HG02759 (cell line): ENCODE results near the gene FBRSL1.

Experiments used
- ATAC-seq: cut with Tn5 transposase; IDR thresholded peaks from one replicate; pipeline ENCODE4 v1.9.1; 2021; ENCODE audit warnings: mild to moderate bottlenecking, moderate library complexity; ENCODE audit not compliant: unreplicated experiment

The FBRSL1 gene

DNA sequence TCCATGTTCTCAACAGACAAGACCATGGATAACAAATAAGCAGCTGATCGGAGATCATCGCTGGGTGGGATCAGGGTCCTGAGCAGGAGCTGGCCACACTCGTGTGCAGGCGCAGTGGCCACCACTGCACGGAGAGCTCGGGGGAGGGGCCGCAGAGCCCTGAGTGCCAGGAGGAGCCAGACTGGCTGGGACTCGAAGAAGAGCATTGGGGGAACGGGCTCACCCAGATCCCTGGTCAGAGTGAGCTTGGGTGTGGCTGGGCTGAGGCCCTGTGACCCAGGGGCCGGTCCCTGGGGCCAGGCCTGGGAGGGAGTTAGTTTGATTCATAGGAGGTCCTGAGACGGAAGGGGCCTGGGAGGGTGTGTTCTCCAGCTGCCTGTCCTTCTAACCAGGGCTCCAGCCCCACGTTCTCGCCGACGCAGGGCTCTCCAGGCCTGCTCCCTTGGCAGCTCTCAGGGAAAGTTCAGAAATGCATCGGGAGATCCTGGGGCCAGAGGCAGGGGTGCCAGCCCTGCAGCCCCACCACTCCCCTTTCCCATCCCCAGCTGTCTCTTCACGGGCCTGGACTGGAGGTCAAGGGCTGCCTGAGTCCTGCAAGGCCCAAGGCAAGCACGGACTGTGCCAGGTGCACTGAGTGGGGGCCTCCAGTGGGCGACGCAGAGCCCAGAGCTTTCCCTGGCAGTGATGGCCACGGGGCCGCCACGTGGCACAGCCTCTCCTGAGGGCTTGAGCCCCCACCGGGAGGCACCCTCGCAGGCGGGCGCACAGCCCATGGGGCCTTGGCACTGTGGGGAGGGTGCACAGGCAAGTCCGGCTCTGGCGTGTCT is 48.1 kb downstream of the FBRSL1 start:
- no peak for ATAC-seq

DNA sequence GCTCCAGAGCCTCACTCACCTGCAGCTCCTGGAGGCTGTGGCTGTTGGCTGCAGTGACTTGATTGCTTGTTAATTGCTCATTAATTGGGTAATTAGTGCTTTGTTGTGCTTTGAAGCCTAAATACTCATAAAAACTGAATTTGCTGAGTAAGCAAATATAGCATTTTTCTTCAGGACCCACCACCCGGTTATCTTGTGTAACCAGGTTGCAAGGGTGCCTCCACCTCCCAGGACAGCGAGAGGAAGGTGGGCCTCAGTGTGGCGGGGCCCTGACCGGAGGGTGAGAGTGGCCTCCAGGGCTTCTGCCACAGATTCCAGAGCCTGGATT is 48.7 kb downstream of the FBRSL1 start:
- ATAC-seq, result no peak

DNA sequence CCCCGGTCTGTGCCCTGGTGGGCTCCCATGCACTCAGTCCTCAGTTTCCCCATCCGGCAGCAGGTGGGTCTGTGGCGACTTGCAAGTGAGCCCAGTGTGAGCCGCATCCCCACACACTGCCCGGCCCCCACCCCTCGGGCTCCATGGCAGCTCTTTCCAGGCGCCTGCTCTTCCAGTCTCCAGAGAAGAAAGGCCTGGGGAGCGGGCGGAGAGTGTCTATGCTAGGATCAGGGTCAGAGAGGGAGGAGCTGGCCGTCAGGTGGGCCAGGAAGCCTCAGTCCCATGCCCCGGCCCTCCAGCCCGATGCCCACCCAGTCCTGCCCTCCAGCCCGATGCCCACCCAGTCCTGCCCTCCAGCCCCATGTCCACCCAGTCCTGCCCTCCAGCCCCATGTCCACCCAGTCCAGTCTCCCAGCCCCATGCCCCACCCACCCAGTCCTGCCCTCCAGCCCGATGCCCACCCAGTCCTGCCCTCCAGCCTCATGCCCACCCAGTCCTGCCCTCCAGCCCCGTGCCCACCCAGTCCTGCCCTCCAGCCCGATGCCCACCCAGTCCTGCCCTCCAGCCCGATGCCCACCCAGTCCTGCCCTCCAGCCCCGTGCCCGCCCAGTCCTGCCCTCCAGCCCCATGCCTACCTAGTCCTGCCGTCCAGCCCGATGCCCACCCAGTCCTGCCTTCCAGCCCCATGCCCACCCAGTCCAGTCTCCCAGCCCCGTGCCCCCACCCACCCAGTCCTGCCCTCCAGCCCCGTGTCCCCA is 49.2 kb downstream of the FBRSL1 start:
- ATAC-seq, result no peak

DNA sequence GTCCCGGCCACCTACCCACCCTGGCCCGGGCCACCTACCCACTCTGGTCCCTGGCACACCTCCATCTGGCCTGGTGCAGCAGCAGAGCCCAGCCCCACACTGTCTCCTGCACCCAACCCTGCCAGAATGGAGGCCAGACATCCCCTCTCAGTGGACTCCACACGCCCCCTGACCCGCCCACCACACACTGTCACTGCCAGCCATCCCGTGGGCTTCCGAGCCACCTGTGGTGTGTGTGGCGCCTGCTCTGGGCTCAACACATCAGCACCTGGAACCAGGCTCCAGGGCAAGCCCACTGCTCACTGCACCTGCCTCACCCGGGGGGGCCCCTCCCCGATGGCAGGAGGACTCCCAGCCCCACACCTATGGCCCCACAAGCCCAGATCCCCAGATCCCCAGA is 50.5 kb downstream of the FBRSL1 start:
- no peak for ATAC-seq

DNA sequence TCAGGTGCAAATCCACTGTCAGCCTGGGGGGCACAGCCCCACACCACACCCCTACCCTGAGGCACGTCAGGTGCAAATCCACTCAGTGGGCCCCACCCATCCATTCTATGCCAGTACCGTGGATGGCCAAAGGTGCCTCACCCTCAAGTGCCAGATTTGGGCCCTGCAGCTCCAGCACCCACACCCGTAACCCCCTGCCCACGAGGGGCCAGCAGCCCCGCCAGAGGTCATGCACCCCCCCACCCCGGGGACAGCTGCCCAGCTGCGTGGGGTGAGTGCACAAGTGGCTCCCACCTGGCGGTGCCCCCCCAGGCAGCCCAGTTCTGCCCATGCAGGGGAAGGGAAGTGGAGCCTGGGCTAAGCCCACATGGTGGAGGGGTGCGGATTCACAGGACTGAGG is 51.2 kb downstream of the FBRSL1 start:
- no peak for ATAC-seq

DNA sequence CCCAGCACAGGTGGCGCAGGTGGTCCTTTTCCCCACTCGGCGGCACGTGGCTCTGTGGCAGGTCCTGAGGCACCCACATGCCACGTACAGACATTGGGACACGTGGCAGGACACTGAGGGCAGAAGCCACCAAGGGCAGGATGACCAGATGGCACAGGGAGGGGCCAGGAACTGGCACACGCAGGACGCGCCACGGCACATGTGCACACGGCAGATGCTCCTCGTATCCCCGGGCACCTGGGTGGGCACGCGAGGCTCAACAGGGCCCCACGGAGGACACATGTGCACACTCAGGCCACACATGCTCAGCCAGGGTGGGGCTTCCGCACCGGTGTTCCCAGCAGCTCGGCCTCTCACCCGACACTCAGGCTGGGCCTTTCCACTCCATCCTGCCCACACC is 52.0 kb downstream of the FBRSL1 start:
- no peak for ATAC-seq

DNA sequence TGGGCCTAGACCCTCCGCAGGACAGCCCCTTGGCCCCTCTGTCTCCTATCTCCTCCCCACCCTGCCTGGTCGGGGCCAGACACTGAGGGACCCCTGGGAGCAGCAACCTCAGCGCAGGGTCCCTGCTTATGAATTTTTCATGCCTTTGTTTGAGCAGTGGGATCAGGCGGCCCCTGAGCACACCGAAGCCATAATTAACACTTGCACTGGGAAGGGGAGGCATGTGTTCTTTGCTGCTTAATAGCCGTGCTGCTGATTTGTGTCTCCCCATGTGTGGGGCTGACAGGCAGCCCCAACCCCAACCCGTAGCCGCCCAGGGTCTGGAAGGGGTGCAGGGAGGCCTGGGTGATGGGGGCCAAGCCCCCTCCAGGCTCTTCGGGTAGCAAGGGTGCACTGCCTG is 52.7 kb downstream of the FBRSL1 start:
- no peak for ATAC-seq

DNA sequence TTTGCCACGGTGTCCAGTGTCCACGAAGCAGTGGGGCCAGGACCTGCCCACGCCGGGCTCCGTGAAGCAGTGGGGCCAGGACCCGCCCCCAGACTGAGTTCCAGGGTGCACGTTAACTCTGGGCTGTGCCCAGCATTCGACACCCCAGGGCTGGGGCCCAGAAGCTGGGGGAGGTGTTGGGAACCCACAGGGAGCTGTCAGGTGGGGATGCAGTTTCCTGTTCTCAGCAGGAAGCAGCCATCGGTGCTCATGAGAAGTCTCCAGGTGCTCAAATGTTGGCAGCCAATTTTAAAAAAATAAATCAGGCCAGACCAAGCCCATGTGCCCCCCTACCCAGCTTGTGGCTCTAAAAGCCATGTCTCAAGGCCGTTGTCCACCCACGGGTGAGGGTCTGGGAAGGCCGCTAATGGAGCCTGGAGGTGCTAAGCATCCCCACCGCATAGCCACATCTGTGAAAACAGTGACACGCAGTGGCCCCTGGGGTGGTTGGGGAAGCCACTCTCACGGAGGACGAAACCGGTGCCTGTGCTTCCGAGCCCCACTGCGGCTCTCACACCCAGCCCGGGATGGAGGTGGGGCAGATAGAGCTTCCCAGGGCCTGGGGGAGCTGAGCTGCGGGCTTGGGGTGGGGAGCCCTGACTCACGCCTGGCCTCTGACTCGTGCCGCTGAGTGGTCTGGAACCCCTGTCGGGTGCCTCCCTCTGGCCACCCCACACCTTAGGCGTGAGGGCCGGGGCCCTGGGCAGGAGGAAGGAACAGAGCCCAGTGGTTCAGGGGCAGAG is 53.5 kb downstream of the FBRSL1 start:
- no peak for ATAC-seq

DNA sequence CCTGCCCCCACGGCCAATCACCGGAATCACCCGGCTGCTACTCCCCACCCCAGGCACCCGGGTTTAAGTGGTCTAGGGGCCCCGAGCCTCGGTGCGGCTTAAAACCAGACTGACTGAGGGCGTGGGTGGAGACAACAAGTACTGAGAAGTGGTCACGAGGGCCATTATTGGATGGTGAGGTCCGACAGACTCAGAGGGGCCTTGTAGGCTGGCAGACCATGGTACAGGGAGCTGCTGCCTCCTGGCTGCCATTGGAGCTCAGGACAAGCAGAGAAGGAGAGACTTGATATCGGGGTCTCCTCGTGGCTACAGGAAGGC is 54.1 kb downstream of the FBRSL1 start:
- no peak for ATAC-seq

DNA sequence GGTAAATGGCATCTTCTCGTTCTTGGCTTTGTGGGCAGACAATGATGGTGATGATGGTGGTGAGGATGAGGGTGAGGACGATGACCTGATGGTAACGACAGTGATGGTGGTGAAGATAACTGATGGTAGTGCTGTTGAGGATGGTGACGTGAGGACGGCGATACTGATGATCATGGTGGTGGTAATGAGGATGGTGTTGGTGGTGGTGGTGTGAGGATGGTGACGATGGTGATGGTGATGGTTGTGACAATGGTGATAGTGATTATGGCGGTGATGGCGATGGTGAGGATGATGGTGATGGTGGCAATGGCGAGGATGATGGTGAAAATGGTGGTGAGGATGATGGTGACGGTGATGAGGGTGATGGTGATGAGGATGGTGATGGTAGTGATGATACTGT is 54.5 kb downstream of the FBRSL1 start:
- no peak for ATAC-seq

DNA sequence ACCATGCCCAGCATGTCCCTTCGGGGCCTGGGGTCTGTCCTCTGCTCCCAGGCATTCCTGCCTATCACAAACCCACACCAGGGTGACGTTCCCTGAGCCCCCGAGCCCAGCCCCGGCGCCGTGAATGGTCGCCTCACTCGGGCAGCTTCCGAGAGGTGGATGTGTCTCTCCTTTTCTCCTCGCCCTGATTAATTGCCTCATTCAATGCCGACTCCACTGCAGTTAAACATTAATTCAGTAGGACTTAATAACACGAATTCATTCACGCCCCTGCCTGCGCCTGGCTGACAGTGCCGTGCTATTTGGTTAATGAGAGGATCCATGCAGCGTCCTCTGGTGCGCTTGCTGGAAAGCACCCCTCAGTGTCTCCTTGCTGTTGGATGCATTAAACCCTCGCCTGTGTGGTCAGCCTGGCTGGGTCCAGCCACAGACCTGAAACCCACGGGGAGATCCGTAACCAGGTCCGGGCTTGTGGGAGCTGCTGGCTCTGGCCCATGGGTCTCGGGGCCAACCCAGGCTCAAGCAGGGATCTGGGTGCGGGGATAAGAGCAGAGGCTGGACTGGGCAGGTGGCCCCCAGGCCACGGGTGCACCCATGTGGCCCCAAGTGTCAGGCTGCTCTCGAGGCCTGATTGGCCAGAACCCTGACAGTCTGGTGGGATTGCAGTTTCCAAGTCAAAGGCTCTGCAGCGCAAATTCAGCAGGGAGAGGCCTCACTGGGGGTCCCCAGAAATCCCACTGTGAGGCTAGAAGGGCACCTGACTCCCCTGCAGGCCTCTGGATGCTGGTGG is 55.4 kb downstream of the FBRSL1 start:
- ATAC-seq, result no peak

DNA sequence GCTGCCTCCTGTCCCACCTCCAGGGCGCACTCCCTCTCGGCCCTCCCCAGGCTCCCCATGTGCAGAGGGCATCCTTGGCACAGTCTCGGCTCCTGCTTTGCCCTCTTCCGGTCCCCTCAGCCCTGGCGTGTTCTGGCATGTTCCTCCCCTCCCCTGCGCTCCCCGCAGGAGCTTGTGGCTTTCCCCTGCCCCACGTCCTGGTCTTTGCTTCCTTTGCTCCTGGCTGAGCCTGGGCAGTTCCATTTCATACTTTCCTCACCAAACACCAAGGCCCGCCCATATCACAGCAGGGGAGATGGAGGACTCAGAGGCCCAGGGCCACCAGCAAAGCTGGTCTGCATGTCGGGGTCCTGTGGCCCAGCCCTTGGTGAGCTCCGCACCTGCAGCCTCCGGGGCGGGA is 56.0 kb downstream of the FBRSL1 start:
- no peak for ATAC-seq

DNA sequence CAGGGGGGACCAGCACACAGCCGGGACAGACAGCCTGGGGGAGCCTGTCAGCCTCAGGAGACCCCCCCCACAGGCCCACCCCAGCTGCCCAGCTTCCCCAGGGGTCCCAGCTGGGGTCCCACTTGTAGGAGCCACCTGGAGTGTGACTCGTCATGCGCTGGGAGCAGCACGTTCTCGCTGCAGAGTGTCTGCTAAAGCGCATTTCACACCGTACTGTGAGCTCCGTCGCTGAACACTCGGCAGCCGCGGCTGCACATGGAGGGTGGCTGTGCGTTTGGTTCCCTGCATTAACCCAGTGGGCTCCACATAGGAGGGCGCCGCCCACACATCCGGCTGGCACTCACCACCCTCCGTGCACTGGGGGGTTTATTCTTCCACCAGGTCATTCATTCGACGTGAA is 56.7 kb downstream of the FBRSL1 start:
- ATAC-seq, result no peak

DNA sequence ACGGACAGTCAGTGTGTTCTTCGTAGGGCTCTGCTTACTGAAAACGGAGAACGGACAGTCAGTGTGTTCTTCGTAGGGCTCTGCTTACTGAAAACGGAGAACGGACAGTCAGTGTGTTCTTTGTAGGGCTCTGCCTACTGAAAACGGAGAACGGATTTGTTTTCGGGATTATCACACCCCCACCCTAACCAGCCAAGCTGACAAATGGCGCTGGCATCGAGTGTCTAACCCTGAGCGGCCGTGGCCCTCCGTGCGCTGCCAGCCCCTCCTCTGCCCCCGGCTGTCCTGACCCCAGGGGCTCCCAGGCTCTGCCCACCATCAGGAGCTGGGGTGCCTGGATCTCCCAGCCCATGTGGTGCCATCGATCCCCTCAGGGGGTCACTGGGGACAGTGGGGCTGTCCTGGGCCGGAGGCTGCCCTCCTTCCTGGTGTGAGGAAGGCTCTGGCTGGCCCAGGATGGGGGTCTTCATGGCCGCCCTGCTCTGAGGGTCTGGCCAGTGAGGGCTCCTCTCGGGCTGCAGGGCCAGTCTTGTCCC is 57.3 kb downstream of the FBRSL1 start:
- no peak for ATAC-seq

DNA sequence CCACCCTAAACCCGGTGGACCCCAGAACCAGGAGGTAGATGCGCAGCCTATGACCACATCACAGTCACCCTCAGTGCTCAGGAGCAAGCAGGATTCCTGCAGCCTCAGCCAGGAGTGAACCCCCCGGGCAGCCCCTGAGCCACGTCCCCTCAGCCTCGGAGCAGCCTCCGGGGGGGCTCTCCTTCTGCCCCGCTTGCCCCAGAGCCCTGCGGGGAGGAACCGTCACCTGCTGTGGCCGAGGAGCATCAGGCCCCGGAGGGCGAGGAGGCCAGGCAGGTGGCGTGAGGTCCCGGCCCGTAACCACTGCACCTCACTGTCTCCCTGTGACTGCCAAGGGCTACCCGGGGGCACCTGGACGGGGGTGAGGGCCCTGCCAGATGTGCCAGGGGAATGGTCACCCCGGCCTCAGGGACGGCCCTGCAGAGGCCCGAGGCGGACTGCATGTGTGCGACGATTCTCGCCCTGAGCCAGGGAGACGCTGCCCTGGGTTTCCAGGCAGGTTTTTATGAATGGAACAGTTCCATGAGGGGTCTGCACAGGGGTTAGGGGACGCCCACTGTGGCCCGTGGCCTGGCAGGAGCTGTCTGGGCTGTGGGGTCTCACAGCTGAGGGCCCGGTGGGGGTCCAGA is 58.6 kb downstream of the FBRSL1 start:
- no peak for ATAC-seq

DNA sequence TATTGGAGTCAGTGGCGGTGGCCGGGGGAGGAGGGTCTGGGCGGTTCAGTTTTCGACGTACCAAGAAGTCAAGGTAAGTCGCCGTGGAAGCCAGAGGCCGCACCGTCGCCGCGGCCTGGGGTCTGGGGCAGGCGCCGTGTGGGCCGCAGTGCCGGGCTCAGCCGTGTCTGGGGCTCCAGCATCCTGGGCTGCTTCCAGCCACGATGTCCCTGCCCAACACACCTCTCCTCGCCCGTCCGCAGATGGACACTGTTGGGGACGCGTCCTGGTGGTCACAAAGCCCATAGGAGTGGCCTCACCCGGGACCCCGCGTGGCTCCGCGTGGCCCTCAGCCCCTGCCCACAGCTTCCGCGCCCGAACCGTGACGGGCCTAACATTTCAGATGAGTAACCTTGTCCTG is 59.1 kb downstream of the FBRSL1 start:
- no peak for ATAC-seq

DNA sequence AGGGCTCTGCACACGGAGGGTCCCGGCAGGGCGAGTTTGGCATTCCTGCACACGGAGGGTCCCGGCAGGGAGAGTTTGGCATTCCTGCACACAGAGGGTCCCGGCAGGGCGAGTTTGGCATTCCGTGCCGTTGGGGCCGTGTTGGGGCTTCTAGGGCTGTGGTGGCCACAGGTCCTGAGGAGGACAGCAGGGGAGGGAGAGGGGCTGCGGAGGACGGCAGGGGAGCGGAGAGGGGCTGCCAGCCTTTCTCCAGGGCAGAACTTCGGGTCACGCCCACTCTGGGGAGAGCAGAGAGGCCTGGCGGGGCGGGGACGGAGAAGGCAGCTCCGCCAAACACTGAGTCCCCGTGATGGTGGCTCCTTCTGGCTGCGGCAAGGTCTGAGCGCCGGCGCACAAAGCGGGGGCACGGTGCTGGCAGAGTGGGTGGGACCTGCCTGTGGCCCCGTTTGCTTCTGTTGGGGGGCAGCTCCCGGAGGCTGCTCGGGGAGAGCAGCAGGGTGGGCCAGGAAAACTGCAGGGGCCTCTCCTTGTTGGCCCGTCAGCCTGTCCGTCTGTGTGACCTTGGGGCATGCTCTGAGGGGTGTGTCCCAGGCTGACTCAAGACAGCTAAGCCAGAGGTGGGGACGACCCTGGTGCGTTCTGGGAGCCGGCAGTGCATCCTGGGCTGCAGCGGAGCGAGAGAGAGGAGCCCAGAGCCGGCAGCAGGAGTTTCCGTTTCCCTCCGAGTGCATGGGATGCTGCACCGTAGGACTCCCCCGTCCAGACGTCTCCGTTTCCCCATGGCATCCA is 60.3 kb downstream of the FBRSL1 start:
- ATAC-seq, result no peak

DNA sequence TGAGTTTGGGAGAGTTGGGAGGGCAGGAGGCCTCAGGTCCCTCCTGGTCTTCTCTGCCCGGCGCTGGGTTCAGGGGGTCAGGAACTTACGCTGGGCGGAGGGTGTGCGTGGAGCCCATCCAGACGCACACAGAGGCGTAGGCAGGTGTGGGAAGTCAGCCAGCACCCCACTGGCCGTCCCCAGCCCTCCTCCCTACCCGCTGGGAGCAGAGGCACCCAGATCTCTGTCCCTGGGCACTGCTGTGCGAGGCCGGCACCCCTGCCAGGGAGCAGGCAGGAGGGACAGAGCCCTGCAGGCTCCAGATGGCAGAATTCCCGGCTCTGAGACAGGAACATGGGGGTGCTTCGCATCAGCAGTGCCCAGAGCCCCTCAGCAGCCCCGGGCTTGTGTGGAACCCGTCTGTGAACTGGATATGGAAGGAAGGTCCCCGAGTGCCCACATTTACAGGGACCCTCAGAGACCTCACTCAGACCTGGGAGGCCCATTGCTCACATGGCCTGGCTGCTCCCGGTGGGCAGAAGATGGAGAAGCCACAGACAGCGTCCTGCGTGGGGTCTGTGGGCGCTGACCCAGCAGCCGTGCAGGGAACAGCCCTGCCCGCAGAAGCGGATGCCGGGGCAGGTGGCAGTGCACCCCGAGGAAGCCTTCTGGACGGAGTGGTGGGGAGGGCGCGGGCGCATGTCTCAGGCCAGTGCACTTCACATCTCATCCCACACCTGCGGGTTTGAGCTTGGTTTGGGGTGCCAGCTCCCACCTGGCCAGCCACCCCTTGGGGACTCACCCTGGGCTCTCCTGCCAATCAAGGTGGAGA is 61.1 kb downstream of the FBRSL1 start:
- no peak for ATAC-seq

DNA sequence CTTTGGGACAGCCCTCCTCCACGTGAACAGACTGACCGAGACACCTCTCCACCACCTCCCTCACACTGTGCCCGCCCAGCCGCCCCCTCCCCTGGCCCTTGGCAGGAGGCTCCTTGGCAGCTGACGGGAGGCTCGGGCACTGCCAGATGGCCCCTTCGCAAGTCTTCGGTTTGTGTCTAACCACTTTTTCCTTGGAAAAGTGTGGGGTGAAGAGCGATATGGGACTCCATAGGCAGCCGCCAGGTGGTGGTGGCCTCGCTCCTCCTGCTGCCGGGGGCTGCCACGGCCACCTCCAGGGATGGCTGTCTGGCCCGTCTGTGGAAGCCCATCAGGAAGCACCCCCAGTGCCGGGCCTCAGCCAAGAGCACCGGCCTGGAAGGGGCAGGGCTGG is 61.7 kb downstream of the FBRSL1 start:
- no peak for ATAC-seq
